ENCODE results near the gene UCP2.
"Not testable (repeated sequence)": the region's sequence is repeated elsewhere in the genome, so short reads cannot be mapped to it uniquely, and the experiment has no call there.

UCP2 gene

GRCh38 chr11:73940801-73941570 is 41.7 kb downstream of the UCP2 start:
- DNase-seq: no peak

GRCh38 chr11:73939096-73939495 is 43.5 kb downstream of the UCP2 start:
- DNase-seq: no peak

GRCh38 chr11:73936047-73936446 is 46.6 kb downstream of the UCP2 start:
- DNase-seq: not testable (repeated sequence)

GRCh38 chr11:73932781-73933180 is 49.9 kb downstream of the UCP2 start:
- DNase-seq: no peak

GRCh38 chr11:73931951-73932350 is 50.7 kb downstream of the UCP2 start:
- DNase-seq: no peak

GRCh38 chr11:73931039-73931645 is 51.5 kb downstream of the UCP2 start:
- no peak for DNase-seq

GRCh38 chr11:73929388-73929787 is 53.3 kb downstream of the UCP2 start:
- no peak for DNase-seq
